Uterine smooth muscle cell (primary cell): ENCODE data around the gene RPL36AL. TPM values are rescaled to one million over a fixed set of nuclear protein-coding genes. Genes with fewer than 3 reads are reported as not detected.

Experiments
- total RNA-seq: library from RNA; depleted of rRNA; stranded (reverse); fragments of >200 nt; gene quantifications from 2 replicates; pipeline ENCODE4 v1.2.3, GENCODE V29; 2014

RPL36AL gene
- total RNA-seq, result 240 and 273 TPM in 2 replicates

DNA sequence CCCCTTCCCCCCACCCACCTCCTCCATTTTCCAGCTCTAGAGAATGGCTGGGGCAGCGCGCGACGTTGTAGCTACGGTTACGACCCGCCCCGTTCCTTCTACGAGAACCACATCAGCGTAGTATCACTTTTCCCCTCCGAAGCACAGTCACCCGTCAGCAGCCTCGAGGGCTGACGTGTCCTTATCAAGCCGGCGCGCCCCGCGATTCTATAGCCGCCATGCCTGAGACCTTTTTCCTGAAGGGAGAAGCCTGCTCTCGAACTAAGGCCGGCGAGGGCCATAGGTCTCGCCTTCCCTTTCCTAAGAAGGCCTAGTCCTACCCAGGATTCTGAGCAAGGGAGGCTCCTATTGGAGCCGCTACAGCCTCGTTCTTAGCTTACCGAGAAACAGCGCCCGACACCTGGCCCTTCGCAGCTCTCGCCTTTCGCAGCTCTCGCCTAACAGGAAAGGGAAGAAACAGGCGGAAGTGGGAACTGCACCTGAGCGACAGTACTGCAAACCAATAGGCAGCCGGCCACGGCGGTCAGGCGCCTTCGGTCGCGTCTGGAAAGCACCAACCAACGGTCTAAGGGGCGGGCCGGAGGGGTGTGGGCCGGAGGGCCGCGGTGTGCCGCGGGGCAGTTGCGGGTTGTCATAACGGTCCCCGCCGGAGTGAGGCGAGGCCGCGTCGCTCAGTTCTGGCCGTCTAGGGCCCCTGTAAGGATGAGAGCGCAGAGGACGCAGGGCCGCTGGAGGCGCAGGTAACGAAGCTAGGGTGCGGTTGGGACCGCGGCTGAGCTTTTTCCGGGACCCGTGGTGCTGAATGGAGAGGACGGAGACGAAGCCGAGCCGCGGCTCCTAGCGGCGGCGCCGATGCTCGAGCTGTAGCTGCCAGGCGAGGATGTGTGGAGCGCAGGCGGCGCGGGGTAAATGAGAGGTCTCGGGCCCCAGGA is at the start of gene RPL36AL, which contains the start of gene MGAT2:
Gene RPL36AL (minus strand): TSS at position 445 of the 932 bp plus-strand sequence. CDS start 1,522 bp downstream, outside the sequence.
Gene MGAT2 (plus strand): TSS at position 618 of the 932 bp plus-strand sequence. CDS start 470 bp downstream, outside the sequence.

GRCh38 chr14:49634547-49635334 is 14.3 kb upstream of the RPL36AL start, which contains the start of gene DNAAF2:
TSS of gene DNAAF2 (minus strand) at chr14:49635244. CDS start at chr14:49635149, 95 bp downstream.

DNA sequence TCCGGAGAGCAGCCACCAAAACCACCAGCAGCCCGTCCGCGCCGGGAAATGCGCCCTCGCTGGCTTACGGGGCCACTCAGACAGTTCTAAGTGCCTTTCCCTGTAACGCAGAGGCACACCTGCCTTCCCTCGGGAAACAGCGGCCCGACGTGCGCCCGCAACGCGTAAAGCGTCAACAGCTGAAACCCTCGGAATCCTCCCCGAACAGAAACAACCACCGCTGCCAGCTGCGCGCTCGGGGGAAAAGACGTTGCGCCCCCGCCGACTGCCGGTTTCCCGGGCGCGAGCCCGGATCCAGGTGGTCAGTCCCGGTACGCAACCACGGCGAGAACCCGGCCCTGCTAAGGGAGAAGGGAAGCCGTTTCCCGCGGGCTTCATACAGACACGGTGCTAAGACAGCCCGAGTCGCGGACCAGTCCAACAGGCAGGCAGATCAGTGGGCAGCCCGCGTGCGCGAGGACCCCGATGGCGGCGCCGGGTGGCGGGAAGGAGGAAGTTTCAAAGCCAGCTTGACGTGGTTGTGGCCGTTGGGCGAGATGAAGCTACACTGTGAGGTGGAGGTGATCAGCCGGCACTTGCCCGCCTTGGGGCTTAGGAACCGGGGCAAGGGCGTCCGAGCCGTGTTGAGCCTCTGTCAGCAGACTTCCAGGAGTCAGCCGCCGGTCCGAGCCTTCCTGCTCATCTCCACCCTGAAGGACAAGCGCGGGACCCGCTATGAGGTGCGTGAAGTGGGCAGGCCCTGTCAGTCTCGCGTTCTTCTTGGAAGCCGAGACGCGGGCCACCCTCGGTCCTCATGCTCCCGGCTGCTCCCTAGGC is 21.7 kb downstream of the RPL36AL start, which contains the start of gene LRR1:
Gene LRR1 (plus strand): TSS at position 456 of the 816 bp plus-strand sequence. CDS start 81 bp downstream, at position 537.

DNA sequence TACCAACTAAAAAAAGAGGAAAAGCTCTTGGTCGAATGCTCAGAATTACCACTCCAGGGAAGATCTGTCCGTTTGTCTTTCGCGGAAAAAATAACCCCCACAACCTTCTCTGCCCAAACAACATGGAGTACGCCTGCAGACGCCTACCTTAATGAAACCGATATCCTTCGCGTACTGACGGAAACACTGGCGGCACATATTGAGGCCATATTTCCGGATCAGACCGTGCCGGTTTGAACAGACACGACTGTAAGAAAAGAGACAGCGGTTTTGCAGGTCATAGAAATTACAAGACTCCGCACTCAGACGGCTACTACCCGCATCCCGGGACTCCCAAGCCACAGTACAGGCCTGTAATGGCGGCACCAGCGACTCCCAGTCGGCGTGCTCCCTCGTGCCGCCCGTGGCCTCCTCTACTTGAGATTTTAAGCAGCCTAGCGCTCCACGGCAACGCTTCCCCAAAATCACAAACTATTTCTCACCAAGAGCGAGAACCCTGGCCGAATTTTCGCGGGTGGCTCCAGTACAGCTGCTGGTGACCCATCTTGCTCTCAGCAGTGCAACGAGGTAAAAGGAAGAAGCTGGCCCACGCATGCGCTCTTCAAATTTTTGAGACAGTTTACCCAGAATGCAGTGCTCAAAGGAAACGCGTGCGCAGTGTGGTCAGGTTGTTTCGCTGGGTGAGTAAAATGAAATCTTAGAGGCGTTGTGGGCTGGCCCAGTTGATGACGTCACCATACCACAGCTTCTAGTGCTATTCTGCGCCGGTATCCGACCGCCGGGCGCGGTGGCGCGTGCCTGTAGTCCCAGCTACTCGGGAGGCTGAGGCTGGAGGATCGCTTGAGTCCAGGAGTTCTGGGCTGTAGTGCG is 34.4 kb downstream of the RPL36AL start, which contains the start of gene RPS29:
Gene RPS29 (minus strand): TSS at position 578 of the 870 bp plus-strand sequence. CDS start 34 bp downstream, at position 544.

Other genes starting within 250 kb of the RPL36AL start
- gene RPS29, start 34.2 kb downstream of the RPL36AL start, total RNA-seq, result 1,245 and 1,316 TPM in 2 replicates
- gene LRR1, start 21.7 kb downstream of the RPL36AL start, total RNA-seq, result 13.7 and 45.5 TPM in 2 replicates
- 104 and 106 TPM in 2 replicates for gene MGAT2, start 173 bp upstream of the RPL36AL start, total RNA-seq
- gene DNAAF2, start 14.6 kb upstream of the RPL36AL start, total RNA-seq, result 9.7 and 11.1 TPM in 2 replicates
- gene POLE2, start 67.6 kb upstream of the RPL36AL start, total RNA-seq, result 12.5 and 33.3 TPM in 2 replicates
- gene KLHDC1, start 72.5 kb upstream of the RPL36AL start, total RNA-seq, result 3.0 and 3.3 TPM in 2 replicates
- 78.0 and 84.0 TPM in 2 replicates for gene KLHDC2, start 147.5 kb upstream of the RPL36AL start, total RNA-seq
- gene NEMF, start 232.2 kb upstream of the RPL36AL start, total RNA-seq, result 53.3 and 55.7 TPM in 2 replicates